ENCODE data around the gene CPS1. TPM values are rescaled to one million over a fixed set of nuclear protein-coding genes. Genes with fewer than 3 reads are reported as not detected.

The CPS1 gene
- total and polyA plus RNA-seq, 2 of the 8 experiments (the other 6 are each of a cell fraction or from before 2014, with no cell fraction given): 7.9 to 15.7 TPM

DNA sequence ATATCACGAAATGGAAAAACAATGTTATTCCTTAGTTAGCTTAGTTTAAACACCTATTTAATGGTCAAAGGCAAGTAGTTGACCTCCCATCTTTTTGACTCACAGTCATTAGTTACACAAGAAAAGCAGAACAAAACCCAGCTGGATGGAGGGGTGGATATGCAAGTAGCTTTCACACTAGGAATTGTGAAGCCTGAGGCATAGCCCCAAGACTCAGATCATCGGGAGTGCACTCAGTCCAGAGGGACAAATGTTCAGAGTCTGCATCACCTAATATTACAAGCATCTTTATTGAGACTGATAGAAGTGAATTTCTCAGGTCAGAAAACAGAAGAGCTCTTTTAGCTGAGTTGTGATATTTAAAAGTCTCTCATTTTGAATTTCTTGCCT lies 15.5 kb upstream of the CPS1 start:
- no peak overlapping the region for H3K18ac ChIP-seq (ENCODE audit: extremely low read depth, low read length)
- no peak overlapping the region for H4K8ac ChIP-seq (ENCODE audit: extremely low read depth, insufficient read depth, low read length)
- DNase-seq (ENCODE audit: low read depth in 1 of 2, low spot score in 2 of 2) (no peak), FAIRE-seq (no peak)
- no peak overlapping the region for H4K5ac ChIP-seq (ENCODE audit: insufficient read length, low read depth, low read length)
- no peaks in the 10 kb centered on the region for H3K9me3 ChIP-seq (ENCODE audit: insufficient read depth in 2 of 2, low read depth in 1 of 2, low read length in 1 of 2)
- no peak overlapping the region for H3K27ac ChIP-seq (ENCODE audit: low read depth, low read length)
- H4K91ac ChIP-seq (replicated peaks; ENCODE audit: insufficient read length, low read length): no peak overlapping the region
- ChIA-PET CTCF (ENCODE audit: partially characterized antibody) (interaction anchor here (0.7 to 1.3 kb wide), 3 partner anchors 16 to 38 kb away, joined by 3 to 6 read pairs (median 3); no protein-coding TSS in a partner anchor), POLR2A (ENCODE audit: partially characterized antibody) (no interaction called here)
- no peak overlapping the region for H3K14ac ChIP-seq (ENCODE audit: insufficient read length)
- no peak overlapping the region for H2AK5ac ChIP-seq (ENCODE audit: low read depth, low read length)
- no peak overlapping the region for H3K4ac ChIP-seq (replicated peaks; ENCODE audit: insufficient read length, low read depth, low read length)
- WGBS, 2 experiments (ENCODE audit: extremely low coverage in 1 of 2, insufficient coverage in 1 of 2, insufficient read length in 1 of 2, insufficient replicate concordance in 2 of 2, low coverage in 1 of 2, low lambda C conversion rate in 2 of 2, missing lambda C conversion rate in 1 of 2): 85% methylated on average over 2 of the region's 2 CpGs; no CpG with 5 or more reads in 1 of the 2 experiments
- H2BK15ac ChIP-seq (ENCODE audit: low read length): no peak overlapping the region
- no peaks in the 10 kb centered on the region for H3K79me2 ChIP-seq (ENCODE audit: control insufficient read depth in 1 of 2, insufficient read depth in 2 of 2, low read length in 2 of 2)
- H3K4me3 ChIP-seq (ENCODE audit: extremely low read depth in 1 of 4, insufficient read depth in 2 of 4, low read depth in 3 of 4, low read length in 4 of 4): no peak overlapping the region
- no peak overlapping the region for H2BK20ac ChIP-seq (ENCODE audit: low read length)
- no peaks in the 10 kb centered on the region for H3K27me3 ChIP-seq (replicated peaks in 1 of 4; ENCODE audit: control insufficient read depth in 3 of 4, extremely low read depth in 1 of 4, insufficient read depth in 3 of 4, low read length in 3 of 4)
- no peak overlapping the region for H3K4me2 ChIP-seq (ENCODE audit: insufficient read depth in 1 of 2, low read depth in 2 of 2, low read length in 2 of 2)
- no peaks in the 10 kb centered on the region for H3K23me2 ChIP-seq (ENCODE audit: low read depth, low read length)
- H2BK5ac ChIP-seq (ENCODE audit: low read depth, low read length): no peak overlapping the region
- H3K79me1 ChIP-seq (ENCODE audit: low read depth, low read length): no peaks in the 10 kb centered on the region
- H3K4me1 ChIP-seq (replicated peaks in 1 of 4; ENCODE audit: control insufficient read depth in 3 of 4, insufficient read depth in 4 of 4, low read length in 3 of 4): peaks cover 0 to 5% (median 4%) of the 10 kb centered on the region in 4 experiments; a peak in 4 of 7 replicates
- no peak overlapping the region for H3K56ac ChIP-seq (replicated peaks; ENCODE audit: insufficient read length, low read depth, low read length)
- no peak overlapping the region for H2BK12ac ChIP-seq (ENCODE audit: low read depth, low read length)
- no peaks in the 10 kb centered on the region for H3K36me3 ChIP-seq (ENCODE audit: control insufficient read depth in 2 of 4, insufficient read depth in 4 of 4, low read length in 3 of 4)
- H2BK120ac ChIP-seq (replicated peaks; ENCODE audit: low read depth, low read length): no peak overlapping the region
- H4K20me1 ChIP-seq (replicated peaks in 1 of 2; ENCODE audit: control insufficient read depth in 1 of 2, insufficient read depth in 2 of 2, low read length in 2 of 2): no peaks in the 10 kb centered on the region
- H3K9ac ChIP-seq (replicated peaks in 1 of 4; ENCODE audit: extremely low read depth in 1 of 4, low read depth in 3 of 4, low read length in 3 of 4): no peak overlapping the region
- H3K23ac ChIP-seq (ENCODE audit: insufficient read length): no peak overlapping the region
- no peak overlapping the region for H2AFZ ChIP-seq (ENCODE audit: low read length)
- TF ChIP-seq ASH2L (IDR thresholded peaks at IDR 0.05; ENCODE audit: low read length): no peak
- TF ChIP-seq, protein P1, sequence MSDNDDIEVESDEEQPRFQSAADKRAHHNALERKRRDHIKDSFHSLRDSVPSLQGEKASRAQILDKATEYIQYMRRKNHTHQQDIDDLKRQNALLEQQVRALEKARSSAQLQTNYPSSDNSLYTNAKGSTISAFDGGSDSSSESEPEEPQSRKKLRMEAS (IDR thresholded peaks at IDR 0.05): no peak
- no peak for TF ChIP-seq SIN3A (conservative IDR thresholded peaks at IDR 0.05 in 1 of 2, IDR thresholded peaks at IDR 0.05 in 1 of 2; ENCODE audit: low read depth in 1 of 2, low read length in 2 of 2)
- no peak for TF ChIP-seq POLR2AphosphoS5 (IDR thresholded peaks at IDR 0.05; ENCODE audit: low read depth, low read length)
- TF ChIP-seq TCF12 (IDR thresholded peaks at IDR 0.05; ENCODE audit: low read depth, low read length): no peak
- no peak for TF ChIP-seq ATF2 (IDR thresholded peaks at IDR 0.05; ENCODE audit: low read length)
- no peak for TF ChIP-seq HDAC2 (IDR thresholded peaks at IDR 0.05; ENCODE audit: borderline replicate concordance in 1 of 2, low read depth in 2 of 2, low read length in 2 of 2)
- no peak for TF ChIP-seq BCL11A (IDR thresholded peaks at IDR 0.05; ENCODE audit: low read depth in 2 of 2, low read length in 2 of 2)
- no peak for TF ChIP-seq RXRA (IDR thresholded peaks at IDR 0.05; ENCODE audit: insufficient read depth, low read depth, low read length)
- TF ChIP-seq GABPA (IDR thresholded peaks at IDR 0.05; ENCODE audit: borderline replicate concordance, insufficient read depth, low read length): no peak
- no peak for TF ChIP-seq RAD21 (IDR thresholded peaks at IDR 0.05 in 1 of 2, conservative IDR thresholded peaks at IDR 0.05 in 1 of 2; ENCODE audit: low read depth in 2 of 2, low read length in 2 of 2)
